H1 (cell line): Measurements from ENCODE around the gene SLC2A8. TPM values are rescaled to one million over a fixed set of nuclear protein-coding genes. Genes with fewer than 3 reads are reported as not detected.

ENCODE experiments used
- BACH1 ChIP-seq: IDR thresholded peaks from 2 replicates; pipeline ENCODE4 v1.6.1; 2012; ENCODE audit warnings: low read length, improper control_type of control experiment
- BRCA1 ChIP-seq: IDR thresholded peaks from 2 replicates; pipeline ENCODE4 v1.6.1; 2012; ENCODE audit warnings: low read depth, low read length, improper control_type of control experiment
- CBX5 ChIP-seq: fragments of 300-800, 300-1000 bp; sonication (generic); IDR thresholded peaks from 2 replicates; pipeline ENCODE4 v1.7.1; 2016; ENCODE audit warnings: antibody characterized with exemption, low read length, low read depth
- CHD2 ChIP-seq: IDR thresholded peaks from 2 replicates; pipeline ENCODE4 v1.6.1; 2012; ENCODE audit warnings: low read length, improper control_type of control experiment
- CREB1 ChIP-seq: IDR thresholded peaks from 2 replicates; pipeline ENCODE4 v1.6.1; 2012; ENCODE audit warnings: inconsistent platforms
- CTCF ChIP-seq, 3 experiments: IDR thresholded peaks; 1 replicate in 2 of 3; 2 replicates in 1 of 3; pipeline versions ENCODE4 v1.5.1 to v1.6.1; 2011; ENCODE audit warnings: low read length in 3 of 3, mild to moderate bottlenecking in 3 of 3, inconsistent platforms in 2 of 3, low read depth in 1 of 3, moderate library complexity in 1 of 3; ENCODE audit not compliant: insufficient read depth in 1 of 3; ENCODE audit errors: control extremely low read depth in 1 of 3
- EZH2 ChIP-seq: fragments of 200-600 bp; sonication (generic); IDR thresholded peaks from 2 replicates; pipeline ENCODE4 v1.7.1; 2012; ENCODE audit warnings: low read depth, mild to moderate bottlenecking, moderate library complexity, low read length, inconsistent platforms; ENCODE audit not compliant: severe bottlenecking
- GABPA ChIP-seq: IDR thresholded peaks from 2 replicates; pipeline ENCODE4 v1.6.1; 2011; ENCODE audit warnings: mild to moderate bottlenecking, low read length, moderate library complexity, borderline replicate concordance; ENCODE audit not compliant: insufficient read depth
- KDM1A ChIP-seq: fragments of 200-600, 300-600 bp; sonication (generic); IDR thresholded peaks from 2 replicates; pipeline ENCODE4 v1.7.1; 2016; ENCODE audit warnings: mild to moderate bottlenecking, low read length, borderline replicate concordance
- KDM4A ChIP-seq: IDR thresholded peaks from one replicate; pipeline ENCODE4 v1.7.1; 2012; ENCODE audit warnings: low read depth, mild to moderate bottlenecking, moderate library complexity, low read length, inconsistent platforms; ENCODE audit not compliant: severe bottlenecking
- KDM5A ChIP-seq: fragments of 200-600 bp; IDR thresholded peaks from 2 replicates; pipeline ENCODE4 v1.7.1; 2012; ENCODE audit warnings: mild to moderate bottlenecking, low read length, inconsistent platforms, mixed read lengths
- NANOG ChIP-seq: IDR thresholded peaks from 2 replicates; pipeline ENCODE4 v1.6.1; 2011; ENCODE audit warnings: low read length, low read depth, mild to moderate bottlenecking, inconsistent platforms; ENCODE audit not compliant: insufficient read depth, poor library complexity, severe bottlenecking
- POLR2A ChIP-seq, 2 experiments: IDR thresholded peaks; 1 replicate in 1 of 2; 2 replicates in 1 of 2; pipeline ENCODE4 v1.6.1; 2011; ENCODE audit warnings: low read depth in 2 of 2, low read length in 2 of 2, mild to moderate bottlenecking in 2 of 2; ENCODE audit errors: control extremely low read depth in 1 of 2
- POLR2AphosphoS5 ChIP-seq: IDR thresholded peaks from 2 replicates; pipeline ENCODE4 v1.6.1; 2011; ENCODE audit warnings: low read depth, low read length
- POU5F1 ChIP-seq: IDR thresholded peaks from 2 replicates; pipeline ENCODE4 v1.6.1; 2011; ENCODE audit warnings: low read depth, mild to moderate bottlenecking, low read length, moderate library complexity
- RBBP5 ChIP-seq: IDR thresholded peaks from 2 replicates; pipeline ENCODE4 v1.7.1; 2012; ENCODE audit warnings: low read depth, mild to moderate bottlenecking, inconsistent platforms, low read length, moderate library complexity, borderline replicate concordance
- RNF2 ChIP-seq: fragments of 200-900, 300-1000 bp; sonication (generic); IDR thresholded peaks from 2 replicates; pipeline ENCODE4 v1.7.1; 2016; ENCODE audit warnings: borderline replicate concordance, low read depth, mild to moderate bottlenecking, antibody characterized with exemption, low read length; ENCODE audit not compliant: poor library complexity, severe bottlenecking; ENCODE audit errors: missing control alignments
- SIN3A ChIP-seq, 2 experiments: IDR thresholded peaks in 1 of 2; conservative IDR thresholded peaks in 1 of 2; 2 replicates each; pipeline ENCODE4 v1.6.1; 2011 to 2012; ENCODE audit warnings: low read length in 2 of 2, improper control_type of control experiment in 1 of 2, low read depth in 1 of 2, mild to moderate bottlenecking in 1 of 2
- SP4 ChIP-seq: IDR thresholded peaks from 2 replicates; pipeline ENCODE4 v1.6.1; 2012; ENCODE audit warnings: low read length, inconsistent platforms
- TBP ChIP-seq: IDR thresholded peaks from 2 replicates; pipeline ENCODE4 v1.6.1; 2011; ENCODE audit warnings: low read depth, low read length, improper control_type of control experiment
- polyA plus RNA-seq, 7 experiments: library from polyadenylated mRNA; depleted of rRNA in 3 of 7; stranded (reverse) in 5 of 7; unstranded in 2 of 7; fragments of >200 nt in 5 of 7; fragments of 200-250 nt in 2 of 7; gene quantifications; 1 replicate in 5 of 7; 2 replicates in 1 of 7; 4 replicates in 1 of 7; pipeline versions ENCODE4 v1.2.1 to v1.2.3, GENCODE V29; 2011 to 2013; ENCODE audit warnings: missing spikeins in 2 of 7, mixed read lengths in 2 of 7
- total RNA-seq: library from RNA; stranded (reverse); fragmentation: NEBNext Ultra II Directional; extraction: Animal tissue kit (Norgen Biotek cat#: 25700); gene quantifications from 2 replicates; pipeline ENCODE4 v1.2.1, GENCODE V29; 2021
- TF ChIP-seq, protein P1 (sequence below): IDR thresholded peaks from 2 replicates; pipeline ENCODE4 v1.6.1; 2011; ENCODE audit warnings: low read depth, mild to moderate bottlenecking, low read length; ENCODE audit not compliant: insufficient read depth

The SLC2A8 gene
- total and polyA plus RNA-seq, 2 of the 8 experiments (the other 6 are each of a cell fraction or from before 2014, with no cell fraction given) = 24.6 to 36.4 TPM

- no peak for TF ChIP-seq RNF2
- TF ChIP-seq POLR2A (IDR thresholded peaks at IDR 0.05; ENCODE audit: control extremely low read depth in 1 of 2, low read depth in 2 of 2, low read length in 2 of 2) = peak; percentile 80 to 92
- TF ChIP-seq KDM1A = no peak
- TF ChIP-seq GABPA = peak; percentile 83; the same call in 1 of the 2 replicates
- TF ChIP-seq, protein P1, sequence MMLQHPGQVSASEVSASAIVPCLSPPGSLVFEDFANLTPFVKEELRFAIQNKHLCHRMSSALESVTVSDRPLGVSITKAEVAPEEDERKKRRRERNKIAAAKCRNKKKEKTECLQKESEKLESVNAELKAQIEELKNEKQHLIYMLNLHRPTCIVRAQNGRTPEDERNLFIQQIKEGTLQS = peak; percentile 75
- TF ChIP-seq POLR2AphosphoS5 = peak; percentile 61
- peak; percentile 96 for TF ChIP-seq CREB1
- TF ChIP-seq BACH1 = no peak
- peak; percentile 50; the same call in 1 of the 2 replicates for TF ChIP-seq BRCA1
- TF ChIP-seq SIN3A (conservative IDR thresholded peaks at IDR 0.05 in 1 of 2, IDR thresholded peaks at IDR 0.05 in 1 of 2; ENCODE audit: low read depth in 1 of 2, low read length in 2 of 2) = peak; percentile 96 to 97
- no peak for TF ChIP-seq EZH2
- no peak for TF ChIP-seq POU5F1
- no peak for TF ChIP-seq CBX5
- TF ChIP-seq KDM5A = peak; percentile 73; the same call in 1 of the 2 replicates
- TF ChIP-seq KDM4A = peak; percentile 81
- 0 out of 2 replicates have a peak, but pooled peaks have one; percentile 31 for TF ChIP-seq RBBP5
- peak; percentile 73 for TF ChIP-seq TBP
- peak; percentile 65 for TF ChIP-seq CHD2
- TF ChIP-seq SP4 = no peak
- TF ChIP-seq CTCF (IDR thresholded peaks at IDR 0.05; ENCODE audit: control extremely low read depth in 1 of 3, insufficient read depth in 1 of 3, low read depth in 1 of 3, low read length in 3 of 3) = no peak
- no peak for TF ChIP-seq NANOG
Observed at GRCh38 chr9:127423934-127424675, 27.1 kb downstream of the SLC2A8 start, which contains the start of gene ZNF79 (continued).
